ENCODE data around the gene ARRDC4.

- TF ChIP-seq, protein P1, sequence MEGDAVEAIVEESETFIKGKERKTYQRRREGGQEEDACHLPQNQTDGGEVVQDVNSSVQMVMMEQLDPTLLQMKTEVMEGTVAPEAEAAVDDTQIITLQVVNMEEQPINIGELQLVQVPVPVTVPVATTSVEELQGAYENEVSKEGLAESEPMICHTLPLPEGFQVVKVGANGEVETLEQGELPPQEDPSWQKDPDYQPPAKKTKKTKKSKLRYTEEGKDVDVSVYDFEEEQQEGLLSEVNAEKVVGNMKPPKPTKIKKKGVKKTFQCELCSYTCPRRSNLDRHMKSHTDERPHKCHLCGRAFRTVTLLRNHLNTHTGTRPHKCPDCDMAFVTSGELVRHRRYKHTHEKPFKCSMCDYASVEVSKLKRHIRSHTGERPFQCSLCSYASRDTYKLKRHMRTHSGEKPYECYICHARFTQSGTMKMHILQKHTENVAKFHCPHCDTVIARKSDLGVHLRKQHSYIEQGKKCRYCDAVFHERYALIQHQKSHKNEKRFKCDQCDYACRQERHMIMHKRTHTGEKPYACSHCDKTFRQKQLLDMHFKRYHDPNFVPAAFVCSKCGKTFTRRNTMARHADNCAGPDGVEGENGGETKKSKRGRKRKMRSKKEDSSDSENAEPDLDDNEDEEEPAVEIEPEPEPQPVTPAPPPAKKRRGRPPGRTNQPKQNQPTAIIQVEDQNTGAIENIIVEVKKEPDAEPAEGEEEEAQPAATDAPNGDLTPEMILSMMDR (IDR thresholded peaks at IDR 0.05), result no peak
- no peak for TF ChIP-seq POLR2A (IDR thresholded peaks at IDR 0.05)
- TF ChIP-seq EP300 (IDR thresholded peaks at IDR 0.05), result no peak
Measured at GRCh38 chr15:98005659-98006058, 45.2 kb downstream of the ARRDC4 start.

All from tibial nerve (tissue), 4 donors.